ENCODE results near the gene NCEH1.
"Not testable (repeated sequence)": the region's sequence is repeated elsewhere in the genome, so short reads cannot be mapped to it uniquely, and the experiment has no call there.

NCEH1 gene

GRCh38 chr3:172707030-172707429 is 3.8 kb downstream of the NCEH1 start:
- DNase-seq (ENCODE audit: low read depth): no peak

GRCh38 chr3:172705170-172705569 is 5.7 kb downstream of the NCEH1 start:
- DNase-seq (ENCODE audit: low read depth): no peak

- DNase-seq (ENCODE audit: low read depth): no peak
These were observed 6.9 kb downstream of the NCEH1 start for GRCh38 chr3:172704001-172704400.

- DNase-seq (ENCODE audit: low read depth): not testable (repeated sequence)
These were observed 8.1 kb downstream of the NCEH1 start for GRCh38 chr3:172702731-172703130.

GRCh38 chr3:172702256-172702655 is 8.6 kb downstream of the NCEH1 start:
- no peak for DNase-seq (ENCODE audit: low read depth)

- no peak for DNase-seq (ENCODE audit: low read depth)
These were observed 9.1 kb downstream of the NCEH1 start for GRCh38 chr3:172701751-172702150.

- no peak for DNase-seq (ENCODE audit: low read depth)
These were observed 9.9 kb downstream of the NCEH1 start for GRCh38 chr3:172700936-172701455.

- DNase-seq (ENCODE audit: low read depth): no peak
These were observed 10.6 kb downstream of the NCEH1 start for GRCh38 chr3:172700256-172700655.

GRCh38 chr3:172699031-172699430 is 11.8 kb downstream of the NCEH1 start:
- DNase-seq (ENCODE audit: low read depth): no peak

- no peak for DNase-seq (ENCODE audit: low read depth)
These were observed 12.2 kb downstream of the NCEH1 start for GRCh38 chr3:172698631-172699030.

- DNase-seq (ENCODE audit: low read depth): no peak
These were observed 13.3 kb downstream of the NCEH1 start for GRCh38 chr3:172697558-172697957.

GRCh38 chr3:172696357-172696756 is 14.5 kb downstream of the NCEH1 start:
- no peak for DNase-seq (ENCODE audit: low read depth)

- no peak for DNase-seq (ENCODE audit: low read depth)
These were observed 16.2 kb downstream of the NCEH1 start for GRCh38 chr3:172694573-172695246.

GRCh38 chr3:172692751-172693338 is 18.0 kb downstream of the NCEH1 start:
- no peak for DNase-seq (ENCODE audit: low read depth)

- no peak for DNase-seq (ENCODE audit: low read depth)
These were observed 19.9 kb downstream of the NCEH1 start for GRCh38 chr3:172690936-172691335.

GRCh38 chr3:172688588-172688987 is 22.3 kb downstream of the NCEH1 start:
- no peak for DNase-seq (ENCODE audit: low read depth)

- no peak for DNase-seq (ENCODE audit: low read depth)
These were observed 23.4 kb downstream of the NCEH1 start for GRCh38 chr3:172687501-172687900.

GRCh38 chr3:172685331-172686214 is 25.3 kb downstream of the NCEH1 start:
- no peak for DNase-seq (ENCODE audit: low read depth)

GRCh38 chr3:172680684-172681083 is 30.2 kb downstream of the NCEH1 start:
- DNase-seq (ENCODE audit: low read depth): no peak

GRCh38 chr3:172679599-172679998 is 31.3 kb downstream of the NCEH1 start:
- DNase-seq (ENCODE audit: low read depth): no peak

- no peak for DNase-seq (ENCODE audit: low read depth)
These were observed 32.8 kb downstream of the NCEH1 start for GRCh38 chr3:172678068-172678467.

- no peak for DNase-seq (ENCODE audit: low read depth)
These were observed 34.5 kb downstream of the NCEH1 start for GRCh38 chr3:172676196-172676922.
